Measurements from ENCODE around the gene WDR1.

The WDR1 gene

DNA sequence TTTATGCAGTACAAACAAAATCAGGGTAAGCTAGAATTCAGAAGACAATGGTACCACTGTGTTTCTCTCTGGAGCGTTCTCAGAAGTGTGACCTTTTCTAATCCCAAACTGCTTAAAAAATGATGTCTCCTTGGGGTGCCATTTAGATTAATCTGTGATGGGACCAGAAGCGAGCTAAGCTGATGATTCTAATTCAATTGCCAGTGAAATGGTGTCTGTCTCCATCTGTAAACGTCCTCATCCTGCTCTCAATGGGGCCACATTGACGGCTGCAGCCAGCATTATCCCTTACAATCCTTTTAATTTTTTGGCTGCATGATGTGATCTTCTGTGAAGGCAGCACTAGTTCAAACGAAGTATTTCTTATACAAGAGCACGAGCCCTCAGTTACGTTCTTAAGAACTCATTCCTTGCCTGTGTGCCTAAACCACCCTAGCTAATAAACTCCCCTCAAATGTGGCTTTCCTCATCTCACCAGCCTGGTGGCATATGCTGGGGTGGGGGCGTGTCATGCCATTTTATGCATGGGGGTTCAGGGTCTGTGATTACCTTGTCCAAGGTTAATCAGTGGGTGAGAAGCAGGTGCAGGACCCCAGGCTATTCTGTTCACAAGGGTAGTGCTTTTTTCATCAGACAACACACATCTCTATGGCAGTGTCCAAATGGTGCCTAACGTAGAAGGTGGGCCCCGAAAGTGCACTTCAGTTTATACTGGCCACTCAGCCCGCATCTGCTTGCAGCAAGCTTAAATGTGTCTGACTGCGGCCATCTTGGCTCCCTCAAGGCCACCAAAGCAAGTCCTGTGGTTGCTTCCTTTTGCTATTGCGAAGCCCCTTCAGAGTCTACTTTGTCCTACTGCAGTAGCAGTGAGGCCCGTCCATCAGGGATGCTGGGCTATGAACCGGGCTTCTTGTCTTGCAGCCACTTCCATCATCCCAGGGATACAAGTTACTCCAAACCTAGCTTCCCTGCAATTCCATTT lies 49.6 kb downstream of the WDR1 start:
- DNase-seq (ENCODE audit: low read depth): no peak

GRCh38 chr4:10066206-10066605 lies 50.4 kb downstream of the WDR1 start:
- no peak for DNase-seq (ENCODE audit: low read depth)

- DNase-seq (ENCODE audit: low read depth): no peak
Observed at GRCh38 chr4:10063544-10064300, 52.9 kb downstream of the WDR1 start.

DNA sequence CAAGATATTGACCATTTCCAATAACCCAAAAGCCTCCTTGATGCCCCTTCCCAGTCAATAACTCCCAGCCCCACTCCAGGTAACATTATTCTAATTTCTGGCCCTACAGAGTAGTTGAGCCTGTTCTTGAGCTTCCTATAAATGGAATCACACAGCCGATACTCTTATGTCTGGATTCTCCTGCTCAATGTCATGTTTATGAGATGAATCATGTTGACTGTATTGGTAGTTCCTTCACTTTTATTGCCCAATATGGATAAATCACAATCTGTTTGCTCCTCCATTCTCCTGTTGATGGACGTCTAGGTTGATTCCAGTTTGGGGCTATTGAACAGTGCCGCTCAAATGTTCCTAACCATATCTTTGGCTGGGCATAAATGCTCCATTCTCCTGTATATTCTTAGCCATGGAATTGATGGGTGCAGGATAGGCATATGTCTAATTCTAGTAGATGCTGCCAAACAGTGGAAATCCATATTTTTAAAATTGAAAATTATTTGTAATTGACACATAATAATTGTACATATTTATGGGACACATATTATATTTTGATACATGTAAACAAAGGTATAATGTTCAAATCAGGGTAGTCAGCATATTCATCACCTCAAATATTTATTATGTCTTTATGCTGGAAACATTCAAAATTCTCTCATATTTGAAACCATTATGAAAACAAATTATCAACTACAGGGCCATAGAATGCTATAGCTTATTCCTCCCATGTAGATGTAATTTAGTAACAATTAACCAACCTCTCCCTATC lies 54.8 kb downstream of the WDR1 start:
- no peak for DNase-seq (ENCODE audit: low read depth)

DNA sequence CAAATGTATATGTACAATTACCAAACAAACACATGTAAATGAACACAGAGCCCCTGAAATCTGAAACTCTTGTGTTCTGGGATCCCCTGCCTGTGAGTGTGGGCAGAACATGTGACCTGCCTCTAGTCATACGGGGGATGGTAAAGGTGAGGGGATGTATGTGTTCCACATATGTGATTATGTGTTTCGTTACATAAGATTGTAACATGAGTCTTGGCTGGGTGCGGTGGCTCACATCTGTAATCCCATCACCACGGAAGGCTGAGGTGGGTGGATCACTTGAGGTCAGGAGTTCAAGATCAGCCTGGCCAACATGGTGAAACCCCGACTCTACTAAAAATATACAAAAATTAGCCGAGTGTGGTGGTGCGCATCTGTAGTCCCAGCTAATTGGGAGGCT lies 58.2 kb downstream of the WDR1 start:
- no peak for DNase-seq (ENCODE audit: low read depth)

DNA sequence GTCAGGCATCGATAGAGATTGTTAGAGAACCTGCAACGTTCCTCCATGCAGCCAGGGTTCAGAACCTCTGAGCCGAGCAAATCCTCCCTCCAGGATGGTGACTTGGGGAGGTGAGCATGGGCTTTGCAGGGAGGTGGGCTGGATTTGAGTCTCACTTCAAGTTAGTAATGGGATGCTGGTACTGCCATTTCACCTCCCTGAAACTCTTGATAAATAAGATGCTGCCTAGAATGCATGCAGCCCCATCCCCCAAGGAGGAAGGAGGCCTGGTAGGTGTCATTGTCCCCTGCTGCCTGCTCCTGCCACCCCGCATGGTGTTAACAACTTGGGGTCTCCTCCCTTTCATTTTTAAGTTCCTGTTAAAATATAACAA lies 59.6 kb downstream of the WDR1 start:
- DNase-seq (ENCODE audit: low read depth): no peak

DNA sequence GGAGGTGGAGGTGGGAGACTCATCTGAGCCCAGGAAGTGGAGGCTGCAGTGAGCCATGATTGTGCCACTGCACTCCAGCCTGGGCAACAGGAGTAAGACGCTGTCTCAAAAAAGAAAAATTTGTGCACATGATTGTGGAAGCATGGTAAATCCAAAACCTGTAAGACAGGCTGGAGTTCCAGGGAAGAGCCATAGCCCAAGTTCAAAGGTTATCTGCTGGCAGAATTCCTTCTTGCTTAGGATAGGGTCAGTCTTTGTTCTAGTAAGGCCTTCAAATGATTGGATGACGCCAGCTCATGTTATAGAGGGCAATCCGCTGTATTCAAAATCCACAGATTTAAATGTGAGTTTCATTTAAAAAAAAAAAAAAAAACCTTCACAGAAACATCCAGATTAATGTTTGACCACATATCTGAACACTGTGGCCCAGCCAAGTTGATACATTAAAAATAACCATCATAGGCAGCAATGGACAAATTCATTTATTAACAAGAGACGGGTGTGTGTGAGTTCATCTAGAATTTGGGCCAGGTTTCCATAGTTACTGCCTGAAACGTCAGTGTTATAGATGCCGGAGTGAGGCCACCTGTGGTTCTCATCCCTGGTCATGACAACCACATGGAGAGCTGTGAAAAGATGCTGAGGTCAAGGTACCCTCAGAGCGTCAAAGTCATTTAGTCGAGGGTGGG lies 60.1 kb downstream of the WDR1 start:
- no peak for DNase-seq (ENCODE audit: low read depth)

DNA sequence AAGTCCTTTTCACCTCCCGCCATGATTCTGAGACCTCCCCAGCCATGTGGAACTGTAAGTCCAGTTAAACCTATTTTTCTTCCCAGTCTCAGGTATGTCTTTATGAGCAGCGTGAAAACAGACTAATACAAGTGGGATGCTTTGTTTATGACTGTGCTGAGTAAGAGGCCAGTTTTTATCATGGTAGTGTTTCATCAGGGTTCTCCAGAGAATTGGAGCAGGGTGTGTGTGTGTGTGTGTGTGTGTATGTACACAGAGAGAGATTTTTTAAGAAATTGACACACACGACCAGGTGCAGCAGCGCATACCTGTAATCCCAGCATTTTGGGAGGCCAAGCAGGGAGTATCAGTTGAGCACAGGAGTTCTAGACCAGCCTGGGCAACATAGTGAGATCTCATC lies 60.7 kb downstream of the WDR1 start:
- no peak for DNase-seq (ENCODE audit: low read depth)

- no peak for DNase-seq (ENCODE audit: low read depth)
Observed at GRCh38 chr4:10054571-10055041, 62.0 kb downstream of the WDR1 start.

DNA sequence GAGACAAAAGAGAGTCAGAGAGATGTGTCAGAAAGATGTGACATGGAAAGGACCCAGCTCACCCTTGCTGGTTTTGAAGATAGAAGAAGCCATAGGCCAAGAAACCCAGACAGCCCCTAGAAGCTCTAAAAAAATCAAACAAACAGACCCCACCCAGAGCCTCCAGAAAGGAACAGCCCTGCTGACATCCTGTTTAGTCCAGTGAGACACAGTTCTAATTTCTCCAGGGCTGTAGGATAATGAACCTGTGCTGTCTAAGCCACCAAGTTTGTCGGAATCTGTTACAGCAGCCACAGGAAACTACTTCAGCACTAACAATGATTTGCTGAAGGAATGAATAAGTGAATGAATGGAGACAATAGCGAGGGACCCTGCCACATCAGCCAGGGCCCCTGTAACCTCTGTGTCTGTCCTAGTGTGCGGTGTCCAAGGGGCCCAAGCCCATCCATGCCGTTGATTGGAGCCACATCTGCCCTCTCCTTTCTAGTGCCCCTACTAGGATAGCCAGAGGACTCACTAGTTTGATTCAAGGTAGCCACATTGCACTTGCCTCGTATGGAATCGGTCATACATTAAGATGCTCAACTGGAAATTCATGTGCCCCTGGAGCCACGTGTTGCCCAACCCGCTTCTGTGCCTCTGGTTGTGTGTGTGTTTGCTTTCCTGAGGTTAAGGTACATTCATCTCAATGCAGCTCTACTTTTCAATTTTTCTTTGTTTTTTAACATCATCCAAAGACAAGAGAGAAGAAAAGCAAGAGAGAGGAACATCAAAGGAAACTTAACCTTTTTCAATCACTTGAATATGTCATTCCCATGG lies 62.8 kb downstream of the WDR1 start:
- DNase-seq (ENCODE audit: low read depth): no peak

DNA sequence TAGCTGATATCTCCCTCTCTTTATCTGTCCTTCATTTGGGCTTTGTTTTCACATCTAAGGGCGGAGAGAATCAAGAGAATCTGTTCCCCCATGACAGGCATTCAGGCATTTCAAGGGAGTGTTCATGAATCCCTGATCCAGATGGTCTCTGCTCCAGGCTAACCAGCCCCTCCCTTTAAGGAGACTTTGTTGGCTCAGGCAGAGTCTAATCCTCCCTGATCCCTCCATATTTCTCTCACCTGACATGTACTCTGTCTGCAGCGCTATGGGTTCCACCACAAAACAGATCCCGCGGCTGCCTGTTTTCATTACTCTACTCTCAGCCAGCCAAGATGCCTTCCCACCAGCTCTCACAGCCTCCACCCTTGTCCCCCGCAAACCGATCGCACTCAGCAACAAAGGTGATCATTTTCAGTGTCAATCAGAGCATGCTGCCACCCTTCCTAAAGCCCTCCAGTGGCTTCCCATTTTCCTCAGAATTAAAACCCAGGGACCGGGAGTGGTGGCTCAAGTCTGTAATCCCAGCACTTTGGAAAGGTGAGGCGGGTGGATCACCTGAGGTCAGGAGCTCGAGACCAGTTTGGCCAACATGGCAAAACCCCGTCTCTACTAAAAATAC lies 65.0 kb downstream of the WDR1 start:
- DNase-seq (ENCODE audit: low read depth): no peak

DNA sequence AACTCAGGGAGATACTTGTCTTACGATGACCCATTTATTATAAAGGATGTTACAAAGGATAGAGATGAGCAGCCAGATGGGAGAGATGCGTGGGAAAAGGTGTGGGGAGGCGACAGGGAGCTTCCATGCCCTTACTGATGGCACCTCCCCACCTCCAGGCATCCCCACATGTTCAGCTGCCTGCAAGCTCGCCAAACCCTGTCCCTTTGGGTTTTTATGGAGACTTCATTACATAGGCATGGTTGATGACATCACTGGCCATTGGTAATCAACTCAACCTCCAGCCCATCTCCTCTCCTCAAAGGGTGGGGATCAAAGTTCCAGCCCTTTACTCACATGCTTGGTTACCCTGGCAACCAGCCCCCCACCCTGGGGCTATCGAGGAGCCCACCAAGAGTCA lies 65.9 kb downstream of the WDR1 start:
- no peak for DNase-seq (ENCODE audit: low read depth)

DNA sequence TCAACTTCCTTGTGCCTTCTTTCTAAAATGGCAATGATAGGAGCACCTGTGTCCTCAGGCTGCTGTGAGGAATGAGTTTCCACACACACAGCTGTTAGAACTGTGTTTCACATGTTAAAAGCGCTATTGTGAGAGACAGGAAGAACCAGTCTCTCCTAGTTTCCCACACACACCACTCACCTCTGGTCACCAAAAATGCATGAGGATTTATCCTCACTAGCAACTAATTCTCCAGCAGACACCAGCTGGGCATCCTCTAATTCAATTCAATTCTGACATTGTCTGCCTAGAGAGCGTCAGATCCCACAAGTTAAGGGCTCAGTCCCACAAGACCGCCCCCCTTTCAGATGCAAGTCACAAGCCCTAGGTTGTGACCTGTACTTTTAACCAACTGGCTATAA lies 66.3 kb downstream of the WDR1 start:
- DNase-seq (ENCODE audit: low read depth): no peak

DNA sequence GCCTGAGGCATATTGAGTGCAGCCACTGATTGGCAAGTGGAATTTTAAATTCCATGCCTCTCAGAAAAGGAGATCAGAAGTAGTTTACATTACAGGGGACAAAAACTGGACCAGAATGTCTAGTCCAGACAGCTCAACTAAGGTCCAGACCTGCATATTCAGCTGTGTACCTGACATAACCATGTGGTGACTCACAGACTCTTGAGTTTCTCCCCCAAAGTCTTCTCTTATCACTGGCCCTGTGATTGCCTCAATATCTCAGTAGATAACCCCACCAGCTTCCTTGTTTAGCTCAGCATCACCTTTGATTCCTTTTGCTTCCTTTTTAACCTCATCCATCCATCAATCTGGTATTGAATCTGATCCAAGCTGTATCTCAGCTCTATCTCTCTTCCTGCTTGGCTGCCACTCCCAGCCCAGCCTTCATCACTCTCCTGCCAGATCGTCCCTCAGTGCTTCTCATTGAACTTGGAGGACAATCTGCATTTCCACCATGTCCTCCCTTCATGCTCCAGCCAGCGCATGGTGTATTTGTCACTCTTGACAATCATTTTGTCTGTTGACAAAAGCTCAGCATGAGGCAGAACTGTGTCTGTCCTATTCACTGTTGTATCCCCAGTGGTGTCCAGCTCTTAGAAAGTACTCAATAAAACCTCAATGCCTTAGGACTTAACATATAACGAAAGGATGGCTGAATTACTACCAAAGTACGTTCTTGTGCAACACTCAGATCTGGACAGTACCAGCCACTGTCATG lies 67.5 kb downstream of the WDR1 start:
- DNase-seq (ENCODE audit: low read depth): no peak

- no peak for DNase-seq (ENCODE audit: low read depth)
Observed at GRCh38 chr4:10047967-10048366, 68.6 kb downstream of the WDR1 start.

- no peak for DNase-seq (ENCODE audit: low read depth)
Observed at GRCh38 chr4:10046471-10046870, 70.1 kb downstream of the WDR1 start.

- DNase-seq (ENCODE audit: low read depth): no peak
Observed at GRCh38 chr4:10045481-10045880, 71.1 kb downstream of the WDR1 start.

DNA sequence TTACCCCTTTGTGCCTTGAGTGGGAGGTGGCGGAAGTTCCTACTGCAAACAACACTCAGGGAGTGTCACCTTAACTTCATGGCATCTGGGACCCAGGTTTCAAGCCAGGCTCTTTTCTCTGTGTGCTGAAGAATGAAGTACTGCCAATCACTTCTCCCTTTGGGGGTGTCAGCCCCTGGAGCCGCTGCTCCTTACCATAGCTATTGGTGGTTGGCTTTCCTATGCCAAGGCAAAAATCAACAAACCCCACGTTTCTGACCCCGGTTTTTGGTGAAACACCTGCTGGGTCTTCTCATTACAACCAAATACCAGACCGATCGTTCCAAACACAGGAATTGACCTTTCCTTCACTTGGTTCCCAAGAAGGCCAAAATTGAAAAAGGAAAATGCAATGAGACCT lies 75.6 kb downstream of the WDR1 start:
- no peak for DNase-seq (ENCODE audit: low read depth)

- no peak for DNase-seq (ENCODE audit: low read depth)
Observed at GRCh38 chr4:10040049-10040892, 76.3 kb downstream of the WDR1 start.
